ENCODE data around the gene NDE1.
"Not testable (repeated sequence)": the region's sequence is repeated elsewhere in the genome, so short reads cannot be mapped to it uniquely, and the experiment has no call there.

The NDE1 gene

GRCh38 chr16:15644267-15644961, 5.6 kb upstream of the NDE1 start:
- in situ Hi-C loops (cut with HindIII; ENCODE audit: low sequenced_read_pairs), result no loop called here
- H3K4me3 ChIP-seq (ENCODE audit: low read depth, low read length), result no peak overlapping the region
- no peak for DNase-seq (ENCODE audit: low read depth, low spot score)
- TF ChIP-seq CTCF (IDR thresholded peaks at IDR 0.05; ENCODE audit: low read depth, low read length), result no peak

GRCh38 chr16:15644962-15645465, 5.0 kb upstream of the NDE1 start:
- in situ Hi-C loops (cut with HindIII; ENCODE audit: low sequenced_read_pairs); H3K4me3 ChIP-seq (ENCODE audit: low read depth, low read length): not testable (repeated sequence)
- DNase-seq (ENCODE audit: low read depth, low spot score), result peak; percentile 91

- H3K4me3 ChIP-seq (ENCODE audit: low read depth, low read length); DNase-seq (ENCODE audit: low read depth, low spot score); in situ Hi-C loops (cut with HindIII; ENCODE audit: low sequenced_read_pairs): not testable (repeated sequence)
Observed at GRCh38 chr16:15646557-15647293, 3.3 kb upstream of the NDE1 start.

- TF ChIP-seq CTCF (IDR thresholded peaks at IDR 0.05; ENCODE audit: low read depth, low read length), result no peak
- no peak for DNase-seq (ENCODE audit: low read depth, low spot score)
- H3K4me3 ChIP-seq (ENCODE audit: low read depth, low read length), result no peak overlapping the region
- in situ Hi-C loops (cut with HindIII; ENCODE audit: low sequenced_read_pairs), result no loop called here
Observed at GRCh38 chr16:15647294-15648014, 2.6 kb upstream of the NDE1 start.

- no peak for DNase-seq (ENCODE audit: low read depth, low spot score)
- no peak for TF ChIP-seq CTCF (IDR thresholded peaks at IDR 0.05; ENCODE audit: low read depth, low read length)
- H3K4me3 ChIP-seq (ENCODE audit: low read depth, low read length), result no peak overlapping the region
- in situ Hi-C loops (cut with HindIII; ENCODE audit: low sequenced_read_pairs), result no loop called here
Observed at GRCh38 chr16:15648135-15648730, 1.8 kb upstream of the NDE1 start.

- in situ Hi-C loops (cut with HindIII; ENCODE audit: low sequenced_read_pairs); DNase-seq (ENCODE audit: low read depth, low spot score): not testable (repeated sequence)
- H3K4me3 ChIP-seq (ENCODE audit: low read depth, low read length), result peak overlapping the region; percentile 38
Observed at GRCh38 chr16:15649311-15649710, 734 bp upstream of the NDE1 start.

GRCh38 chr16:15649727-15650018, 372 bp upstream of the NDE1 start:
- TF ChIP-seq CTCF (IDR thresholded peaks at IDR 0.05; ENCODE audit: low read depth, low read length), result no peak
- DNase-seq (ENCODE audit: low read depth, low spot score), result no peak
- in situ Hi-C loops (cut with HindIII; ENCODE audit: low sequenced_read_pairs), result no loop called here
- peak overlapping the region; percentile 38 for H3K4me3 ChIP-seq (ENCODE audit: low read depth, low read length)
